ENCODE data around the gene GALE. TPM values are rescaled to one million over a fixed set of nuclear protein-coding genes. Genes with fewer than 3 reads are reported as not detected.

GALE gene
- total RNA-seq, 6 experiments from 2014 or later = 25.9 to 46.9 (median 42.0) TPM

- peaks cover 0 to 50% (median 21%) of the 10 kb centered on the region in 4 donors for H3K4me1 ChIP-seq
- ATAC-seq (no peak), DNase-seq (no peak)
- H3K4me3 ChIP-seq = no peak overlapping the region
- WGBS (ENCODE audit: insufficient coverage, low coverage, low lambda C conversion rate, missing lambda C conversion rate) = 49% methylated on average over 9 of the region's 10 CpGs
- H3K27me3 ChIP-seq = no peaks in the 10 kb centered on the region
- H3K9me3 ChIP-seq = no peaks in the 10 kb centered on the region
- H3K36me3 ChIP-seq = peaks cover 0 to 8% (median 4%) of the 10 kb centered on the region in 4 donors
- intact Hi-C loops (cut with DNase I) = no loop called here
- peak overlapping the region in 1 of 3 donors; percentile 24 for H3K27ac ChIP-seq
- no peak for TF ChIP-seq CTCF (IDR thresholded peaks at IDR 0.05)
Observed at GRCh38 chr1:23772854-23773242, 27.7 kb downstream of the GALE start.

DNA sequence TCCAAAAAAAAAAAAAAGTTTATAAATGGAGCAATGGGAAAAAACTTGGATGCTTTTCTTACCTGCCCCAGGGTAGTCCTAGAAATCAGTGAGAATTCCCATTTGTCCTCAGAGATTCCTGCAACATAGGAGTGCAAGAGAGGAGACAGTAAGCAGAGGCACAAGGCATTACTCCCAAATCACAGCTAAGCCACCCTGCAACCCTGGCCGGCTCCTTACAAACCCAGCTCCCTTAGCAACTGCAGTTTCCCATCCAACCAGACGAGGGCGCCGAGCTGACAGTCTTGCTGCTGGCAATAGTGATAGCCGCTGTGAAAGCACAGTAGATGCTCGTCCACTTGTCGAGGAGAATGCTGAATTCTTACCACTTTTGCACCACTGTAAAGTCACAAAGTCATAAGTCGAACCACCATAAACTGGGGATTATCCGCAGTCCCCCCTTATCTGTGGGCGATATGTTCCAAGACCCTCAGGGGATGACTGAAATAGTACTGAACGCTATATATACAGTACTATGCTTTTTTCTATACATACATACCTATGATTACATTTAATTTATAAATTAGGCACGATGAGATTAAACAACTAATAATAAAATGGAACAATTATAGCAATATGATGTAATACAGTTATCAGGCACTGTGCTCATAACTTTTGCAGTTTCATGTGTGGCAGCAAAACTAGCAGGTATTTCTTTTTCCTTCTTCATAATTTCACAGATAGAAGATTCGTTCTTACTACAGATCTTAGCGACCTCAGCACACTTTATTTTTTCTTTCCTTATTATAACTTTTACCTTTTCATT, 28.3 kb downstream of the GALE start:
- H3K27me3 ChIP-seq = no peaks in the 10 kb centered on the region
- no peak overlapping the region for H3K27ac ChIP-seq
- peak; percentile 87 to 88 (median 88) for DNase-seq
- H3K4me1 ChIP-seq = peaks cover 0 to 47% (median 21%) of the 10 kb centered on the region in 4 donors
- no peaks in the 10 kb centered on the region for H3K9me3 ChIP-seq
- intact Hi-C loops (cut with DNase I) = no loop called here
- 18% methylated on average over 10 of the region's 14 CpGs for WGBS (ENCODE audit: insufficient coverage, low coverage, low lambda C conversion rate, missing lambda C conversion rate)
- peaks cover 0 to 8% (median 4%) of the 10 kb centered on the region in 4 donors for H3K36me3 ChIP-seq
- peak; percentile 81 to 90 (median 88) for ATAC-seq
- TF ChIP-seq CTCF (IDR thresholded peaks at IDR 0.05) = peak; percentile 90 to 96 (median 95)
- TF ChIP-seq POLR2A (IDR thresholded peaks at IDR 0.05) = no peak
- no peak overlapping the region for H3K4me3 ChIP-seq

DNA sequence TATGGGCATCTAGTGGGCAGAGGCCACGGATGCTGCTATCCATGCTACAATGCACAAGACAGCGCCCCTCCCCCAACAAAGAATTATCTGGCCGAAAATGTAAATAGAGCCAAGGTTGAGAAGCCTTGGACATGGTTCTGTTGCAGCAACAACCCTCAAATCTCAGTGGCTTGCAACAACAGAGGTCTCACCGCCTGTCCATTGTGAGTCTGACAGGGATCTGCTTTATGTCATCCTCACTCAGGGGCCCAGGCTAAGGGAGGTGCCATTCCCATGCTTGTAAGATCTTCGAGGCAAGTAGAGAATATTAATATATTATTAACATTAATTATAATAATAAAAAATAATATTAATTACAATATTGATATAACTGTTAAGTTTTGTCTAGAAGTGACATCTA, 31.8 kb downstream of the GALE start:
- intact Hi-C loops (cut with DNase I) = no loop called here
- DNase-seq = no peak
- peaks cover 0 to 8% (median 5%) of the 10 kb centered on the region in 4 donors for H3K36me3 ChIP-seq
- H3K27ac ChIP-seq = no peak overlapping the region
- no peak overlapping the region for H3K4me3 ChIP-seq
- WGBS (ENCODE audit: insufficient coverage, low coverage, low lambda C conversion rate, missing lambda C conversion rate) = 80% methylated on average over 4 of the region's 5 CpGs
- H3K4me1 ChIP-seq = peaks cover 0 to 29% (median 7%) of the 10 kb centered on the region in 4 donors
- no peak for ATAC-seq
- TF ChIP-seq CTCF (IDR thresholded peaks at IDR 0.05) = no peak
- no peak for TF ChIP-seq POLR2A (IDR thresholded peaks at IDR 0.05)
- no peaks in the 10 kb centered on the region for H3K27me3 ChIP-seq
- H3K9me3 ChIP-seq = no peaks in the 10 kb centered on the region

GRCh38 chr1:23763041-23763577, 37.4 kb downstream of the GALE start:
- no peak overlapping the region for H3K27ac ChIP-seq
- no peaks in the 10 kb centered on the region for H3K27me3 ChIP-seq
- no peak overlapping the region for H3K4me3 ChIP-seq
- DNase-seq = no peak
- peaks cover 0 to 31% (median 27%) of the 10 kb centered on the region in 4 donors for H3K36me3 ChIP-seq
- H3K4me1 ChIP-seq = peaks cover 0 to 27% (median 11%) of the 10 kb centered on the region in 4 donors
- H3K9me3 ChIP-seq = no peaks in the 10 kb centered on the region
- no peak for TF ChIP-seq POLR2A (IDR thresholded peaks at IDR 0.05)
- TF ChIP-seq CTCF (IDR thresholded peaks at IDR 0.05) = no peak
- WGBS (ENCODE audit: insufficient coverage, low coverage, low lambda C conversion rate, missing lambda C conversion rate) = 31% methylated on average over 3 of the region's 7 CpGs
- intact Hi-C loops (cut with DNase I) = no loop called here
- peak; percentile 77 to 83 (median 79) for ATAC-seq
